HG02759 (cell line): ENCODE data around the gene GRHL3.

Experiments used
- ATAC-seq: cut with Tn5 transposase; IDR thresholded peaks from one replicate; pipeline ENCODE4 v1.9.1; 2021; ENCODE audit warnings: mild to moderate bottlenecking, moderate library complexity; ENCODE audit not compliant: unreplicated experiment

The GRHL3 gene

DNA sequence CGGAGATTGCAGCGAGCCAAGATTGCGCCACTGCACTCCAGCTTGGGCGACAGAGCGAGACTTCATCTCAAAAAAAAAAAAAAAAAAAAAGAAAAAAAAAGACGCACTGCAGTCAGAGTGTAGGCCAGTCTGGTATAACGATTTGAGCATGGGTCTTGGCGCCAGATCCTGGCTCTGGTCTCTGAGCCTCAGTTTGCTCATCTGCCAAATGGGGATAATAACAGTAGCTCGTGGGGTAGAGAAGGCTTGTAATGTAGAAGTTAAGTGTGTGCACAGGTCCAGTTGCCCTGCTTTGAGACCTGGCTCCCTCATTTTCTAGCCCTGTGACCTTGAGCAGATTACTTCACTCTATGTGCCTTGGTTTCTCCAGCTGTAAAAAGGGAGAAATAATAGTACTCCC lies 26.3 kb upstream of the GRHL3 start:
- no peak for ATAC-seq

DNA sequence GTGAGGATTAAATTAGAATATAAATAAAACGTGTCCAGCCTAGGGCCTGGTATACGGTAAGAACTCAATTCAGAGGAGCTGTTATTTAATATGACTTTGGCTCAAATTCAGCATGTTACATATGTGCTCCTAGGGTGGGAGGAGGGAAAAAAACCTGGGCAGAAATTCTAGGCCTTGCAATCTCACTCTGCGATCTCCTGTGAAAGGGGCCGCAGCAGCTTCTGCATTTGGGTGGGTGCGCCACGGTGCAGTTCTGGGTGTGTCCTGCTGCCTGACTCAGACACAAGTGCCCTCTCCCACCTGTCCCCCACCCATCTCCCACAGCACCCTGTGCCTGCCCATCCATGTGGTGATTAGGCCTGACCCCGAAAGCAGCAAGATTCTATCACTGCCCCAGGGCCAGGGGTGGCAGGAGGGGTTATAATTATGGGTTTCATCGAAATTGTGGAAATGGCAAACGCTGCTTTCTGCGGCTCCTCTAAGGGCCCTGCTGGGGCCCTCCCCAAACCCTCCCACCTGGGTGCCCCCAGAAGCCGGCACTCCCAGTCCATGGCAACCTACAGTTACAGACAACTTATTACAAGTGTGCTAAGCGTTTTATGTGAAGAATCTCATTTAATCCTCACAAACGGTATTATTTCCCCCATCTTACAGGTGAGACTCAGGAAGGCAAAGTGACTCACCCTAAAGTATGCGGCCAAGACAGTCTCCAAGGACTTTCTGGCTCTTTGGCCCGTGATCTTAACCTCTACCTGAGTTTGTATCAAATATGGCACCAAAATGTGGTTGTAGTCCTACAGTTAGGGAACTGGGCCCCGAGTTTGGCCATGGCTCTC lies 25.5 kb upstream of the GRHL3 start:
- ATAC-seq = no peak

DNA sequence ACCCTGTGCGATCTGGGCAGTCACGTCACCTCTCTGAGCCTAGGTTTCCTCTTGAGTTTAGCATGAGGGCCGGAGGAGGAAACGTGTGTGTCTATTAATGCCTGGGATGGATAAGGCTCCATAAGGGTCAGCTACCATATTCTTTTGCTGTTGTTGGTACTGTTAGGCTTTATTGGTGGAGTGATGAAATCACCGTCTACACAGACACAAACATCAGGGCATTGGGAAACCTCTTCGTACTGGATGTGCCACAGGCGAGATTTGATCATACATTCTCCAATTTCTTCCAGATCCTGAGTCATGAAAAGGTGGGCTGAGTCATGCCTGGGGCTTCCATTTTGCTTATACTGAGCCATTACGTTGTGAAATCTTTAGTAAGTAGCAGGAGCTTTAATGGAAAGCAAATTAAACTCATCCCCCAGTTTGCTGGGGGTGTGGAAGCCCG lies 24.9 kb upstream of the GRHL3 start:
- ATAC-seq = no peak

- ATAC-seq = no peak
Measured at GRCh38 chr1:24294716-24295371, 24.3 kb upstream of the GRHL3 start.

- no peak for ATAC-seq
Measured at GRCh38 chr1:24295535-24295934, 23.6 kb upstream of the GRHL3 start.

DNA sequence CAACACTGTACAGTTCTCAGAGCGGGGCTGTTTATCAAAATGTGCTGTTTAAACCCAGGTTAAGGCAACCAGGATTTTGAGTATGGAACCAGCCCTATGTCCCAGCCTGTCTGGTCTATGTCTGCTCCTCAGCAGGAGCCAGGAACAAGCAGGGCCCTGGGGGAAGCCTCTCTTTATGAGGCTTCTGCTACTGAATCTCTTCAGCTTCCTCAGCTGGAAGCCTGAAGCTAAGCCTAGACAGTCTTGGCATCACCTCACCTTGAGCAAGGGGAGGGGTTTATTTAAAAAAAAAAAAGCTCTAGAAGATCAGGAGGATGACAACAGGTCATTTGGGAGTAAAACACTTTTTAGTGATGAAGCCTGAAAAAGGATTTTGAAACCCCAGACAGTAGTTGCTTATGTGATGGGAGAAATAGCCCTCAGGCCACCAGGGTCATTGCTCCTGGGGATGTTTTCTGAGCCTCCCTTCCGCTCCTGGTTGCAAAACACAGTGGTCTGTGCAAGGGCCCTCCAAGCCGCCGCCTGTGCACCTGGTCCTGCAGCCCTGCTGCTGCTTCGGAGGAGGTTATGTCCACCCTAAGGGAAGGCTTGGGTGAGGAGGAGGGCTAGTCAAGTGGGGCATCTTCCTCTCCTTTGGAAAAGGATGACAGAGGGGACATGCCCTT lies 21.8 kb upstream of the GRHL3 start:
- ATAC-seq = no peak

DNA sequence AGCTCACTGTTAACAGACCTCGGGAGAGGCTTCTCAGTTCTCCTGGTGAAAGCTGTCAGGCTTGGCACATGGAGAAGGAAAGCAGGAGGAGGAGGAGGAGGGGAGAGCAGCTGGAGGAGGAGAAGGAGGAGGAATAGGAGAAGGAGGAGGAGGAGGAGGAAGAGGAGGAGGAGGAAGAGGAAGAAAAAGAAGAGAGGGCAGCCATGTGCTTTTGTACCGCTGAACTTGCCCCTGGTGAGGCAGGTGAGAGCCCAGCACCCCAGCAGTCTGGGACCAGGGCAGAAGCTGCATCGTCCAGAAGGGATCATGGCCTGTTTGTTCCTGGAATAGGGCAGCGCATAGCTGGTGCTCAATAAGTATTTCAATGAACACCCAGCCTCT lies 21.3 kb upstream of the GRHL3 start:
- ATAC-seq = no peak

- no peak for ATAC-seq
Measured at GRCh38 chr1:24298606-24299005, 20.6 kb upstream of the GRHL3 start.

GRCh38 chr1:24299901-24300300 lies 19.3 kb upstream of the GRHL3 start:
- no peak for ATAC-seq

DNA sequence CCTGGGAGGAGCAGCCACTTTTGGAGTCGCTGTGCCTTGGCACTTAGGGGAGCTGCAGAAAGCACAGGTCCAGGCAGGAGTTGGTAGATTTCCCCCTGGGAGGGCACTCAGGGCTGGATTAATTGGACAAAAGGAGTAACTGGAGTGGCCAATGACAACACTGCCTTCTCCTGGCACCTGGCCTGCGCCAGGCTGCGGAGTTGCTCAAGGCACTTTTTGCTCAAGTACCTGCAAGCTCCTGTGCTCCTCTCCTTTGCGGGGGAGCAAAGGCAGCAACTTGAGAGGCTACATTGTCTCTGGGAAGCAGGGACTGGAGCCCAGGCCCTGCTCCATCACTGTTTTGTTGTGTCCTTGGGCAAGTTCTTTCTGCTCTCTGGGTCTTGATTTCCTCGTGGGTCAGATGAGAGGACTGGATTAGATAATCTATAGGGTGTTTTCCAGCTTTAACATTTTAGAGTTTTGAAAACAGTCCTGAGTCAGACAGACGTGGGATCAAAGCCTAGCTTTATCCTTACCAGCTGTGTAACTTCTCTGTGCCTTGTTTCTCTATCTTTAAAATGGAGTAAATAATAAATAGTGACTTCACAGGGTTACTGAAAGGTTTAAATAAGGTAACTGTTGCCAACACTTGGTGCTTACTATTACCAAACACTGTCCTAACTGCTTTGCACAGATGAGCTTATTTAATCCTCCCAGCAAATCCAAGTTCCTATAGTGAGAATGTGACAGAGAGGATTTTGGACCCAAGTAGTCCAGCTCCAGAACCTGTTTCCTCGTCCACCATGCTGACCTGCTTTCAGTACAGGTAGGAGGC lies 18.0 kb upstream of the GRHL3 start:
- ATAC-seq = no peak

DNA sequence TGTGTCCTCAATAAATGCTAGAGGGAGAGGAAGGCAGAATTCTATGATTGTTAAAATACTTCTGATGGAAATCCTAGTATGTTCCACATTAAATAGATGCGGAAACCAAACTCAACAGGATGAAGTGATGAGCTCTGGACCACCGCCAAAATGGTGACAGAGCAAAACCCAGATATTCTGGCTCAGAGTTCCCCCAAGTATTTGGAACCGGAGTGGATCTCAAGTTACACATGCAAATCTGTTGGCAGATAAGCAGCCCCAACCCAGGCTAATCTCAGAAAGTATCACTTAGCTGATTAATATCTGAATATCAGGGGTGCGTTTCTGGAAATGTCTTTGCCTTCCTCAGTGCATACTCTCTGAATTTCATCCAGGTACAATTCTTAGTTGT lies 17.4 kb upstream of the GRHL3 start:
- no peak for ATAC-seq

DNA sequence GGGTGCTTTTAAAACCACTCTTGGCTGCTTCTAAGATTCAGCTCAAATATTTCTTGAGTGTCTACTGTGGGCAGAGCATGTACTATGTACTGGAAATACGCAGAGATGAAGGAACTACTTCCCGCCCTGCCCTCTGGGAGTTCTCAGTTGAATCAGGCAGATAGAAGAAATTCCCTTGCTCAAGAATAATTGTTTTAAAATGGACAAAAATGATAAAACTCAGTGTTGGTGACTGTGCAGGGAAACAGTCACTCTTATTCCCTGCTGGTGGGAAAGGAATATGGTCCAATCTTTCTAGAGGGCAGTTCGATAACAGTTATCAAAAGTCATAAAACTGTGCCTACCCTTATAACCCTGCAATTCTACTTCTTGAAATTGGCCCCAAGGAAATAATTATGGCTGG lies 16.9 kb upstream of the GRHL3 start:
- no peak for ATAC-seq

DNA sequence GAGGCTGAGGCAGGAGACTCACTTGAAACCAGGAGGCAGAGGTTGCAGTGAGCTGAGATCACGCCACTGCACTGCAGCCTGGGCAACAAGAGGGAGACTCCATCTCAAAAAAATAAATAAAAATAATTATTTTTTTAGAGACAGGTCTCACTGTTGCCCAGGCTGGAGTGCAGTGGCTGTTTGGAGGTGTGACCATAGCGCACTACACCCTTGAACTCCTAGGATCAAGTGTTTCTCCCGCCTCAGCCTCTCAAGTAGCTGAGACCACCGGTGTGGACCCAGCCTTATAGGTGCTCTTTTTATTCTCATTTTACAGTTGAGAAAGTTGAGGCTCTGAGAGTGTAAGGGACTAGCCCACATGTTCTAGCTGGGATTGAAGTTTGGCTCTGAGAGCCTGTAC lies 15.6 kb upstream of the GRHL3 start:
- no peak for ATAC-seq

GRCh38 chr1:24304763-24305162 lies 14.4 kb upstream of the GRHL3 start:
- ATAC-seq = no peak

- no peak for ATAC-seq
Measured at GRCh38 chr1:24308365-24309015, 10.7 kb upstream of the GRHL3 start.

- no peak for ATAC-seq
Measured at GRCh38 chr1:24309762-24310485, 9.2 kb upstream of the GRHL3 start.

GRCh38 chr1:24311234-24311633 lies 7.9 kb upstream of the GRHL3 start:
- ATAC-seq = no peak

- ATAC-seq = no peak
Measured at GRCh38 chr1:24311741-24312140, 7.4 kb upstream of the GRHL3 start.

- no peak for ATAC-seq
Measured at GRCh38 chr1:24315391-24315790, 3.8 kb upstream of the GRHL3 start.

DNA sequence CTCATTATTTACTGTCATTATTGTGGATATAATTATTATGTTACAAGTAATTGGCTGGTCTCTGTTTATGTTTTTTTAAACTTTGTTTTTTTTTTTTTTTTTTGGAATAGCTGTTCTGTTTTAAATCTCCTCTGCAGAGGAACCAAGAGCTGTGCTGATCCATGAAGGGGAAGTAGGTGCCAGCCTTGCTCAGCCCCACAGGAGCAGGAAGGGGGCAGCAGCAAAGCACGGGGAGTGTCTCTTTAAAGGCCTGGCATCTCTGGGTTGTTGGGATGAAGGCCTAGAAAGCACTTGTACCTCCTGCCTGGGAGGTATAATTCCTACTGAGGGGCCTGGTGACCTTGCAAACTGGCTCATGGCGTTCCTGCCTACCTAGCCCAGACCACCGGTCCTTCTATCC lies 2.5 kb upstream of the GRHL3 start:
- ATAC-seq = no peak
